ENCODE measurements around the gene FAM193A.
"Not testable (repeated sequence)": the region's sequence is repeated elsewhere in the genome, so short reads cannot be mapped to it uniquely, and the experiment has no call there.

FAM193A gene

GRCh38 chr4:2623442-2623841, 87.0 kb downstream of the FAM193A start:
- no peak for DNase-seq

GRCh38 chr4:2624782-2625530, 88.5 kb downstream of the FAM193A start:
- no peak for DNase-seq

- DNase-seq: no peak
Measured at GRCh38 chr4:2626231-2626630, 89.8 kb downstream of the FAM193A start.

GRCh38 chr4:2630556-2631273, 94.3 kb downstream of the FAM193A start:
- no peak for DNase-seq

- no peak for DNase-seq
Measured at GRCh38 chr4:2634014-2634413, 97.6 kb downstream of the FAM193A start.

GRCh38 chr4:2636331-2636730, 99.9 kb downstream of the FAM193A start:
- no peak for DNase-seq

GRCh38 chr4:2636994-2637393, 100.5 kb downstream of the FAM193A start:
- not testable (repeated sequence) for DNase-seq

- DNase-seq: no peak
Measured at GRCh38 chr4:2637956-2638552, 101.6 kb downstream of the FAM193A start.

- no peak for DNase-seq
Measured at GRCh38 chr4:2638730-2639129, 102.3 kb downstream of the FAM193A start.

GRCh38 chr4:2642968-2643367, 106.5 kb downstream of the FAM193A start:
- no peak for DNase-seq

- DNase-seq: no peak
Measured at GRCh38 chr4:2643555-2643954, 107.1 kb downstream of the FAM193A start.

- no peak for DNase-seq
Measured at GRCh38 chr4:2646396-2647149, 110.1 kb downstream of the FAM193A start.

GRCh38 chr4:2647403-2648158, 111.1 kb downstream of the FAM193A start:
- no peak for DNase-seq

GRCh38 chr4:2648159-2648814, 111.8 kb downstream of the FAM193A start:
- DNase-seq: no peak

GRCh38 chr4:2649604-2650114, 113.2 kb downstream of the FAM193A start:
- no peak for DNase-seq

- DNase-seq: no peak
Measured at GRCh38 chr4:2650276-2650675, 113.8 kb downstream of the FAM193A start.

GRCh38 chr4:2651546-2651945, 115.1 kb downstream of the FAM193A start:
- DNase-seq: no peak

GRCh38 chr4:2651998-2652397, 115.6 kb downstream of the FAM193A start:
- DNase-seq: no peak

- no peak for DNase-seq
Measured at GRCh38 chr4:2652415-2653160, 116.1 kb downstream of the FAM193A start.

- DNase-seq: no peak
Measured at GRCh38 chr4:2660596-2661211, 124.3 kb downstream of the FAM193A start.

Data from right forelimb (tissue), 1 donor.